ENCODE data around the gene EFHD1. TPM values are rescaled to one million over a fixed set of nuclear protein-coding genes. Genes with fewer than 3 reads are reported as not detected.

EFHD1 gene
- total and polyA plus RNA-seq, 2 of the 13 experiments (the other 11 are each of a cell fraction or from before 2014, with no cell fraction given) = 0.09 TPM; not detected in 1

DNA sequence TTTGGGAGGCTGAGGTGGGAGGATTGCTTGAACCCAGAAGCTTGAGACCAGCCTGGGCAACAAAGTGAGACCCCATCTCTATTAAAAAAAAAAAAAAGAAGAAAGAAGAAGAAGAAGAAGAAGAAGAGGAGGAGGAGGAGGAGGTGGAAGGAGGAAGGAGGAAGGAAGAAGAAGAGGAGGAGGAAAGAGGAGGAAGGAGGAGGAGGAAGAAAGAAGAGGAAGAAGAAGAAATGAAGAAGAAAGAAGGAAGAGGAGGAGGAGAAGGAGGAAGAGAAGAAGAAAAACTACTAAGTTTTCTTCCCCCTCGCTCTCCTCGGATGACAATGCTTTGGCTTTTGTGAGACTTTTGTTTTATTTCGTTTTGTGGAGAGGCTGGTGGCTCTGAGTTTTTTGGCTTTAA, 30.1 kb upstream of the EFHD1 start:
- no peak overlapping the region for H3K4me2 ChIP-seq (ENCODE audit: low read depth, low read length)
- no peak overlapping the region for H2AFZ ChIP-seq (ENCODE audit: low read length)
- TF ChIP-seq, protein P1, sequence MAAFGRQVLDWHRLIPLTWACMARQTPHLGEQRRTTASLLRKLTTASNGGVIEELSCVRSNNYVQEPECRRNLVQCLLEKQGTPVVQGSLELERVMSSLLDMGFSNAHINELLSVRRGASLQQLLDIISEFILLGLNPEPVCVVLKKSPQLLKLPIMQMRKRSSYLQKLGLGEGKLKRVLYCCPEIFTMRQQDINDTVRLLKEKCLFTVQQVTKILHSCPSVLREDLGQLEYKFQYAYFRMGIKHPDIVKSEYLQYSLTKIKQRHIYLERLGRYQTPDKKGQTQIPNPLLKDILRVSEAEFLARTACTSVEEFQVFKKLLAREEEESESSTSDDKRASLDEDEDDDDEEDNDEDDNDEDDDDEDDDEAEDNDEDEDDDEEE (CRISPR knock-in tag; IDR thresholded peaks at IDR 0.05) = no peak
- TF ChIP-seq TAF15 (IDR thresholded peaks at IDR 0.05; ENCODE audit: low read depth, low read length, poor library complexity, severe bottlenecking) (no peak), NFKBIZ (CRISPR knock-in tag; IDR thresholded peaks at IDR 0.05) (no peak), NFE2L1 (CRISPR knock-in tag; IDR thresholded peaks at IDR 0.05; ENCODE audit: borderline replicate concordance) (no peak), ZNF615 (CRISPR knock-in tag; IDR thresholded peaks at IDR 0.05; ENCODE audit: borderline replicate concordance) (no peak), FLYWCH1 (CRISPR knock-in tag; IDR thresholded peaks at IDR 0.05) (no peak), RFX1 (IDR thresholded peaks at IDR 0.05) (no peak), KDM5A (IDR thresholded peaks at IDR 0.05; ENCODE audit: borderline replicate concordance, low read length) (no peak), ZNF30 (CRISPR knock-in tag; IDR thresholded peaks at IDR 0.05) (no peak), SP2 (CRISPR knock-in tag; IDR thresholded peaks at IDR 0.05) (no peak), REPIN1 (CRISPR knock-in tag; IDR thresholded peaks at IDR 0.05; ENCODE audit: borderline replicate concordance, low read depth) (no peak)
- TF ChIP-seq, protein P2, sequence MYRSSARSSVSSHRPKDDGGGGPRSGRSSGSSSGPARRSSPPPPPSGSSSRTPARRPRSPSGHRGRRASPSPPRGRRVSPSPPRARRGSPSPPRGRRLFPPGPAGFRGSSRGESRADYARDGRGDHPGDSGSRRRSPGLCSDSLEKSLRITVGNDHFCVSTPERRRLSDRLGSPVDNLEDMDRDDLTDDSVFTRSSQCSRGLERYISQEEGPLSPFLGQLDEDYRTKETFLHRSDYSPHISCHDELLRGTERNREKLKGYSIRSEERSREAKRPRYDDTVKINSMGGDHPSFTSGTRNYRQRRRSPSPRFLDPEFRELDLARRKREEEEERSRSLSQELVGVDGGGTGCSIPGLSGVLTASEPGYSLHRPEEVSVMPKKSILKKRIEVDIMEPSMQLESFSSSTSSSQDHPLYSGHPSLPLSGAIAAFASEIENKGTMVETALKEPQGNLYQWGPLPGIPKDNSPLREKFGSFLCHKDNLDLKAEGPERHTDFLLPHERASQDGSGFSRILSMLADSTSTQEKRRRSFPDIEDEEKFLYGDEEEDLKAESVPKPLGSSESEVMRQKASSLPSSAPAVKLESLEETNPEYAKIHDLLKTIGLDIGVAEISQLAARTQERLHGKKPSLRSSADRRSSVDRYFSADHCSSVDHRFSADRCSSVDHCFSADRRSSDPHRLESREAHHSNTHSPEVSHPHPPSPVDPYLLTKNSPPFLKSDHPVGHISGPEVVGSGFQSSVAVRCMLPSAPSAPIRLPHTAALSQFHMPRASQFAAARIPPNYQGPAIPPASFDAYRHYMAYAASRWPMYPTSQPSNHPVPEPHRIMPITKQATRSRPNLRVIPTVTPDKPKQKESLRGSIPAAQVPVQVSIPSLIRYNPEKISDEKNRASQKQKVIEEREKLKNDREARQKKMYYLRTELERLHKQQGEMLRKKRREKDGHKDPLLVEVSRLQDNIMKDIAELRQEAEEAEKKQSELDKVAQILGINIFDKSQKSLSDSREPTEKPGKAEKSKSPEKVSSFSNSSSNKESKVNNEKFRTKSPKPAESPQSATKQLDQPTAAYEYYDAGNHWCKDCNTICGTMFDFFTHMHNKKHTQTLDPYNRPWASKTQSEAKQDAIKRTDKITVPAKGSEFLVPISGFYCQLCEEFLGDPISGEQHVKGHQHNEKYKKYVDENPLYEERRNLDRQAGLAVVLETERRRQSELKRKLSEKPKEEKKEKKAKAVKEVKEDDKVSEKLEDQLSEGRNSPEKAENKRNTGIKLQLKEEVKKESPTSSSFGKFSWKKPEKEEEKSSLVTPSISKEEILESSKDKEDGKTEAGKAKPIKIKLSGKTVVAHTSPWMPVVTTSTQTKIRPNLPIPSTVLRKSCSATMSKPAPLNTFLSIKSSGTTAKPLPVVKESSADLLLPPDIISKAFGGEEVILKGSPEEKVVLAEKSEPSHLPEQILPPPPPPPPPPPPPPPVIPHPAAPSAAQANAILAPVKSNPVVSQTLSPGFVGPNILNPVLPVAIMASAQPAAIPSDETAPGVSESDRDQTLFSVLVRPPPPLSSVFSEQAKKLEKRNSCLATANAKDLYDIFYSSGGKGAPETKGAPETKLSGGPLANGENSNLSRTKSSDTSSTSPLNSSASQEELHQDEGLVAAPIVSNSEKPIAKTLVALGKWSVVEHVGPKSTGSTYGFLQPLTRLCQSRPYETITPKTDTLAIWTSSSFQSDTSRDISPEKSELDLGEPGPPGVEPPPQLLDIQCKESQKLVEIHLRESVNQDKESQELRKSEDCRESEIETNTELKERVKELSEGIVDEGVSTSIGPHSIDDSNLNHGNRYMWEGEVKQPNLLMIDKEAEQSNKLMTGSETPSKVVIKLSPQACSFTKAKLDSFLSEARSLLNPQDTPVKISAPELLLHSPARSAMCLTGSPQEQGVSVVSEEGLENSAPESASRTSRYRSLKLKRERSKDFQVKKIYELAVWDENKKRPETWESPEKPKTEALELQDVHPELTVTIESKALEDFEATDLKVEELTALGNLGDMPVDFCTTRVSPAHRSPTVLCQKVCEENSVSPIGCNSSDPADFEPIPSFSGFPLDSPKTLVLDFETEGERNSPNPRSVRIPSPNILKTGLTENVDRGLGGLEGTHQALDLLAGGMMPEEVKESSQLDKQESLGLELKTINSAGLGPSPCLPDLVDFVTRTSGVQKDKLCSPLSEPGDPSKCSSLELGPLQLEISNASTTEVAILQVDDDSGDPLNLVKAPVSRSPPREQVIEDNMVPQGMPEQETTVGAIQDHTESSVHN (CRISPR knock-in tag; IDR thresholded peaks at IDR 0.05) = no peak
- TF ChIP-seq, protein P3, sequence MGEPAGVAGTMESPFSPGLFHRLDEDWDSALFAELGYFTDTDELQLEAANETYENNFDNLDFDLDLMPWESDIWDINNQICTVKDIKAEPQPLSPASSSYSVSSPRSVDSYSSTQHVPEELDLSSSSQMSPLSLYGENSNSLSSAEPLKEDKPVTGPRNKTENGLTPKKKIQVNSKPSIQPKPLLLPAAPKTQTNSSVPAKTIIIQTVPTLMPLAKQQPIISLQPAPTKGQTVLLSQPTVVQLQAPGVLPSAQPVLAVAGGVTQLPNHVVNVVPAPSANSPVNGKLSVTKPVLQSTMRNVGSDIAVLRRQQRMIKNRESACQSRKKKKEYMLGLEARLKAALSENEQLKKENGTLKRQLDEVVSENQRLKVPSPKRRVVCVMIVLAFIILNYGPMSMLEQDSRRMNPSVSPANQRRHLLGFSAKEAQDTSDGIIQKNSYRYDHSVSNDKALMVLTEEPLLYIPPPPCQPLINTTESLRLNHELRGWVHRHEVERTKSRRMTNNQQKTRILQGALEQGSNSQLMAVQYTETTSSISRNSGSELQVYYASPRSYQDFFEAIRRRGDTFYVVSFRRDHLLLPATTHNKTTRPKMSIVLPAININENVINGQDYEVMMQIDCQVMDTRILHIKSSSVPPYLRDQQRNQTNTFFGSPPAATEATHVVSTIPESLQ (CRISPR knock-in tag; conservative IDR thresholded peaks at IDR 0.05) = no peak
- no peak for DNase-seq (ENCODE audit: low spot score)
- CTCF ChIA-PET (ENCODE audit: low intra/inter-chr PET ratio, low total read pairs) = no interaction called here
- H3K27ac ChIP-seq (ENCODE audit: extremely low read length, insufficient read depth, low read length) = no peak overlapping the region
- H4K20me1 ChIP-seq (ENCODE audit: insufficient read depth, low read length) = no peaks in the 10 kb centered on the region
- 33% methylated on average over 3 of the region's 3 CpGs for WGBS (ENCODE audit: low lambda C conversion rate)
- no peak for FAIRE-seq
- intact Hi-C loops (cut with micrococcal nuclease; ENCODE audit: unreplicated experiment) (loop anchor here (10.0 kb wide), 1 partner anchor 142 kb away; no protein-coding TSS in a partner anchor), in situ Hi-C loops (cut with HindIII; ENCODE audit: extremely low pct_ligation_motif_present, low pct_unique_long_range_greater_than_20kb) (no loop called here)
- ATAC-seq = no peak
- BruUV-seq (replicated peaks) = no TSS peak
- H3K9me3 ChIP-seq (ENCODE audit: low read length) = no peaks in the 10 kb centered on the region
- no peaks in the 10 kb centered on the region for H3K79me2 ChIP-seq (ENCODE audit: insufficient read depth, low read length)
- no peak overlapping the region for H3K4me3 ChIP-seq (replicated peaks in 1 of 3; ENCODE audit: insufficient read depth in 1 of 3, low read depth in 2 of 3, low read length in 3 of 3)
- H3K4me1 ChIP-seq (ENCODE audit: insufficient read depth, low read length) = peaks cover 5% of the 10 kb centered on the region; the same call in 1 of the 2 replicates
- no peak overlapping the region for H3K9ac ChIP-seq (ENCODE audit: insufficient read depth, low read depth, low read length)
- peaks cover 0 to 8% of the 10 kb centered on the region in 2 experiments; a peak in 2 of 5 replicates for H3K27me3 ChIP-seq (ENCODE audit: control insufficient read depth in 1 of 2, insufficient read depth in 2 of 2, low read length in 2 of 2)
- POLR2A ChIA-PET = interaction anchor here (1.2 kb wide), 1 partner anchor 53 kb away, joined by 3 read pairs; the partner anchor contains the start of genes EIF4E2 and TIGD1
- no peaks in the 10 kb centered on the region for H3K36me3 ChIP-seq (replicated peaks in 1 of 2; ENCODE audit: control insufficient read depth in 1 of 2, insufficient read depth in 2 of 2, low read length in 2 of 2)

Measured in HepG2 (cell line).